GF-D8 (cell line): ENCODE data around the gene NELFB.
"Not testable (repeated sequence)": the region's sequence is repeated elsewhere in the genome, so short reads cannot be mapped to it uniquely, and the experiment has no call there.

ENCODE experiments used
- DNase-seq: peaks from one replicate; lab custom pipeline; 2025; lab: John Stamatoyannopoulos, UW

NELFB gene

GRCh38 chr9:137247135-137247915, 7.8 kb upstream of the NELFB start:
- no peak for DNase-seq

GRCh38 chr9:137247916-137248175, 7.3 kb upstream of the NELFB start:
- DNase-seq, result no peak

GRCh38 chr9:137250329-137251193, 4.6 kb upstream of the NELFB start:
- no peak for DNase-seq

- DNase-seq, result no peak
These were observed 4.0 kb upstream of the NELFB start, which contains the start of gene STPG3 for GRCh38 chr9:137251194-137251461. Gene STPG3 (plus strand): TSS chr9:137251286. CDS start chr9:137251287, 1 bp downstream.

- no peak for DNase-seq
These were observed 3.4 kb upstream of the NELFB start for GRCh38 chr9:137251490-137252268.

GRCh38 chr9:137252555-137253506, 2.3 kb upstream of the NELFB start:
- DNase-seq, result no peak

GRCh38 chr9:137253717-137254623, 1.2 kb upstream of the NELFB start:
- no peak for DNase-seq

- DNase-seq, result no peak
These were observed 454 bp downstream of the NELFB start for GRCh38 chr9:137255448-137256114.

GRCh38 chr9:137256362-137256761, 1.2 kb downstream of the NELFB start:
- no peak for DNase-seq

GRCh38 chr9:137256856-137257255, 1.7 kb downstream of the NELFB start:
- no peak for DNase-seq

- DNase-seq, result not testable (repeated sequence)
These were observed 7.2 kb downstream of the NELFB start for GRCh38 chr9:137262173-137262908.

GRCh38 chr9:137262909-137263285, 7.8 kb downstream of the NELFB start:
- DNase-seq, result no peak

- DNase-seq, result no peak
These were observed 8.4 kb downstream of the NELFB start for GRCh38 chr9:137263506-137263905.

GRCh38 chr9:137264067-137264466, 8.9 kb downstream of the NELFB start:
- DNase-seq, result no peak

- no peak for DNase-seq
These were observed 10.5 kb downstream of the NELFB start for GRCh38 chr9:137265496-137266161.

GRCh38 chr9:137266162-137266527, 11.0 kb downstream of the NELFB start:
- no peak for DNase-seq

GRCh38 chr9:137266585-137267453, 11.7 kb downstream of the NELFB start:
- DNase-seq, result no peak

GRCh38 chr9:137267933-137268355, 12.8 kb downstream of the NELFB start:
- DNase-seq, result peak; percentile 68
